ENCODE data around the gene EPB41. TPM values are rescaled to one million over a fixed set of nuclear protein-coding genes. Genes with fewer than 3 reads are reported as not detected.
A peak's percentile ranks its signal among the peaks of the same experiment; 100 is the strongest.

EPB41 gene
- total and polyA plus RNA-seq, 2 experiments from 2014 or later, result 26.8 to 112 TPM

- no peak for TF ChIP-seq ZNF462 (CRISPR knock-in tag; IDR thresholded peaks at IDR 0.05)
- TF ChIP-seq ZNF331 (CRISPR knock-in tag; IDR thresholded peaks at IDR 0.05; ENCODE audit: low read depth), result no peak
Measured at GRCh38 chr1:28891256-28891655, 23.1 kb upstream of the EPB41 start (continued).

GRCh38 chr1:28893403-28894102, 20.8 kb upstream of the EPB41 start:
- H3K4me1 ChIP-seq (ENCODE audit: insufficient read depth), result no peaks in the 10 kb centered on the region
- DNase-seq (ENCODE audit: low spot score) (peak; percentile 81), ATAC-seq (peak; percentile 85)
- Mint-ChIP-seq H3K4me3 (no peak overlapping the region), H3K27ac (no peak overlapping the region; the same call in 1 of the 2 replicates), H3K9me3 (no peaks in the 10 kb centered on the region; the same call in 2 of the 3 replicates), H3K27me3 (ENCODE audit: insufficient read depth, low read depth, poor library complexity) (peaks cover 6% of the 10 kb centered on the region), H3K4me1 (peaks cover 12% of the 10 kb centered on the region; the same call in 1 of the 3 replicates), H3K36me3 (ENCODE audit: low read depth) (no peaks in the 10 kb centered on the region)
- H3K79me2 ChIP-seq (replicated peaks; ENCODE audit: insufficient read depth), result no peaks in the 10 kb centered on the region
- H4K20me1 ChIP-seq (replicated peaks; ENCODE audit: insufficient read depth), result no peaks in the 10 kb centered on the region
- H3K4me2 ChIP-seq, result no peak overlapping the region
- H3K27me3 ChIP-seq (ENCODE audit: insufficient read depth), result peaks cover 6% of the 10 kb centered on the region; the same call in 1 of the 2 replicates
- peak overlapping the region; percentile 43 for H2AFZ ChIP-seq
- H3K36me3 ChIP-seq (ENCODE audit: insufficient read depth), result no peaks in the 10 kb centered on the region
- TF ChIP-seq CTCF (conservative IDR thresholded peaks at IDR 0.05; ENCODE audit: low read depth in 2 of 2) (peak; percentile 67 to 77), ETS1 (IDR thresholded peaks at IDR 0.05) (no peak)
- no peaks in the 10 kb centered on the region for H3K9me2 ChIP-seq (ENCODE audit: insufficient read depth)
- H3K27ac ChIP-seq (ENCODE audit: low read depth), result no peak overlapping the region
- no peaks in the 10 kb centered on the region for H3F3A ChIP-seq (replicated peaks; ENCODE audit: low read depth)
- H3K4me3 ChIP-seq, result no peak overlapping the region
